Coronary artery (tissue), 2 donors: ENCODE measurements around the gene SAMD9L.
"Not testable (repeated sequence)": the region's sequence is repeated elsewhere in the genome, so short reads cannot be mapped to it uniquely, and the experiment has no call there.

Experiments used
- DNase-seq: peaks from one replicate; pipeline ENCODE4 v3.0.0-alpha.2; 2017; ENCODE audit warnings: low spot score
- H3K27ac ChIP-seq, 2 donors: fragments of 200-600 bp; sonication (generic); one replicate each; pipeline ENCODE4 v1.5.1; 2016 to 2019
- H3K4me3 ChIP-seq: fragments of 200-600 bp; sonication (generic); 2 replicates; pipeline ENCODE4 v1.5.1; 2016; ENCODE audit warnings: mild to moderate bottlenecking, moderate library complexity
- TF ChIP-seq, protein P1 (sequence below): fragments of 200-600 bp; sonication (generic); IDR thresholded peaks from one replicate; pipeline ENCODE4 v1.5.1; 2019; ENCODE audit warnings: antibody characterized with exemption

SAMD9L gene

DNA sequence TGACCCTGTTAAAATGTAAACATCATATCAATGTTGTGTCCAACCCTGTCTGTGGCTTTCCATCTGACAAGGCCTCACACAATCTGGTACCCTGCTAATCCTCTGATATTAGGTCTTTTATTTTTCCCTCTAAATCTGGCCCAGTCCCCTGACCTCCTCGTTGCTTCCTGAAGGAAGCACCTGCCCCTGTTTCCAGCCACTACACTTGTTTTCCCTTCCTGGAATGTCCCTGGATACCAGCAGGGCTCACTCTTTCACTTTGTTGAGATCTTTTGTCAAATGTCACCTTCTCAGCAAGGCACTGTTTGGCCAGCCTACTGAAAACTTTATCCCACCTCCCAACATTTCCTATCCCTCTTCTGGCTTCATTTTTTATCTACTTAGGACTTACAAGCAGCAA is 2.1 kb downstream of the SAMD9L start:
- TF ChIP-seq, protein P1, sequence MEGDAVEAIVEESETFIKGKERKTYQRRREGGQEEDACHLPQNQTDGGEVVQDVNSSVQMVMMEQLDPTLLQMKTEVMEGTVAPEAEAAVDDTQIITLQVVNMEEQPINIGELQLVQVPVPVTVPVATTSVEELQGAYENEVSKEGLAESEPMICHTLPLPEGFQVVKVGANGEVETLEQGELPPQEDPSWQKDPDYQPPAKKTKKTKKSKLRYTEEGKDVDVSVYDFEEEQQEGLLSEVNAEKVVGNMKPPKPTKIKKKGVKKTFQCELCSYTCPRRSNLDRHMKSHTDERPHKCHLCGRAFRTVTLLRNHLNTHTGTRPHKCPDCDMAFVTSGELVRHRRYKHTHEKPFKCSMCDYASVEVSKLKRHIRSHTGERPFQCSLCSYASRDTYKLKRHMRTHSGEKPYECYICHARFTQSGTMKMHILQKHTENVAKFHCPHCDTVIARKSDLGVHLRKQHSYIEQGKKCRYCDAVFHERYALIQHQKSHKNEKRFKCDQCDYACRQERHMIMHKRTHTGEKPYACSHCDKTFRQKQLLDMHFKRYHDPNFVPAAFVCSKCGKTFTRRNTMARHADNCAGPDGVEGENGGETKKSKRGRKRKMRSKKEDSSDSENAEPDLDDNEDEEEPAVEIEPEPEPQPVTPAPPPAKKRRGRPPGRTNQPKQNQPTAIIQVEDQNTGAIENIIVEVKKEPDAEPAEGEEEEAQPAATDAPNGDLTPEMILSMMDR: no peak
- H3K4me3 ChIP-seq: peak overlapping the region; percentile 73
- peak overlapping the region in 1 of 2 donors; percentile 35 for H3K27ac ChIP-seq
- DNase-seq: no peak

DNA sequence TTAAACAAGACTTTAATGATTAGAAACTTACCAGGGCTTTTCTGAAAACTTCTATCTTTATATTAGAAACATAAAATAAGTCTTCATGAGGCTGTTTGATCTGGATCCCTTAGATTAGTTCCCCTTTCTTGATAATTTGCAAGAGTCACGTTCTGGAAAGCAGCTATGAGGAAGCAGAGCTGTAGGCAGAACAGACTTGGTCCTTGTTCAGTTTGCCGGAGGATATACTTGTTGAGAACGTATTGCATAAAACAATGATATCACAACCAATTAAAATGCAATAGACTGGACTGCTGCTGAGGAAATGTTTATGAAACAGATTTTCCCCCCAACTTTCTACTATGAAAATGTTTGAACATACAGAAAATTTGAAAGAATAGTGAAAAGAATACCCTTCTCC is 2.8 kb downstream of the SAMD9L start:
- DNase-seq: no peak
- Histone ChIP-seq H3K27ac (no peak overlapping the region), H3K4me3 (no peak overlapping the region)
- TF ChIP-seq, protein P1: no peak

DNA sequence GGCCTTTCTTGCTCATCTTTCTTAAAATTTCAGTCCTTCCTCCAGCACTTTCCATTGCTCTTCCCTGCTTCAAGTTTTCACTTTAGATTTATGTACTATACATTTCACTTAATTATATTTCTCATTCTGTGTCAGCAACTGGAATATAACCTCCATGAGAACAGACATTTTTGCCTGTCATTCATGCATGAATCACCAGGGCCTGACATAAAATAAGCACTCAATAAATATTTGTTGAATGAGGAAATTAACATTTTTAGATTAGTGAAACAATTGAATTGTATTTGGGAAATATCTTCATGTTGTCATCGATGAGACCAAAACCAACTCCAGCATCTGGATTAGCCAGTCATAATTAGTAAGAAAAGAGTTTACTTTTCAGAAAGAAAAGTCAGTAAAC is 6.1 kb downstream of the SAMD9L start:
- DNase-seq: no peak
- TF ChIP-seq, protein P1: no peak
- Histone ChIP-seq H3K27ac (no peak overlapping the region), H3K4me3 (no peak overlapping the region)

DNA sequence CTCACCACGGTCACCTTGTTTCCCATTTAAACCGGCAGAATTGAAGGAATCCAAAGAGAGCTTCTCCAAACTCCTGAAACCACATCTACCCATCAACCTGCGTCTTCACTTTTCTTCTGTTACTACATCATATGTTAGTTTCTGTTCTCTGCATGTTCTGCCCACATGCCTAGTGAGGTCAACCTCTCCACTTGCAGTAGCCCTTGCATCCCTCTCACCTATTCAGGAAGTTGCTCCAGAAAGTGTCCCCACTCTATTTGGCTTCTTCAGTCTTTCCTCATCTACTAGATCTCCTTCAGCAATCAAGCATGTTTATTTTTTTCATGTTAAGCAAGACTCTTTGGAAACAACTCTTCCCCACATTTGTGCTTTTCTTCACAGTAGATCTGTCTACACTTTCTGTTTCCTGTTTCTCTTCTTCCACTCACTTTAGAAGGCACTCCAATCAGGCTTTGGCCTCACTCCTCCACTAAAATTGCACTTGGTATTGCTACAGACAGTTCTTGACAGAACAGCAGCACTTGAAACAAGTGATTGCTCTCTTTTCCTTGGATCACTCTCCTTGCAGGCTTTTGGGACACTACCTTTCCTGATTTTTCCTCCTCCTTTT is 7.5 kb downstream of the SAMD9L start:
- no peak for DNase-seq
- TF ChIP-seq, protein P1: no peak
- Histone ChIP-seq H3K27ac (no peak overlapping the region), H3K4me3 (no peak overlapping the region)

DNA sequence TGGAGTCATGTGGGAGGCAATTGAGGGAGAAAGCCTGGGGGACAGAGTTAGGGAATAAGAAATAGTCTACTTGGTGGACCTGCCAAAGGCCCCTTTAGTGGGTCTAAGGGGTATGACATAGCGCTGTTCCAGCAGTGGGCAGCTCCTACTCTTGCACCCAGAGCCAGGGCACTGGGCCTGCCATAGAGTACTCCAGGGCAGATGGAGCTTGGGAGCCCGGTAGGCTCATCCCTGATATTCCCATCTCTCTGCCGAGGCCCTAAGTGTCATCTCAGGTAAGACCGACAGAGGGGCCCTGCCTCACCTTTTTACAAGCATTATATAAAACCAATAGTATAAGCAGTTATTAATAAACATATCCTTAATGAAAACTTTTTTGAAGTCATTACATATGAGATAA is 9.6 kb downstream of the SAMD9L start:
- no peak overlapping the region for H3K27ac ChIP-seq
- TF ChIP-seq, protein P1: no peak
- H3K4me3 ChIP-seq: no peak overlapping the region
- no peak for DNase-seq

DNA sequence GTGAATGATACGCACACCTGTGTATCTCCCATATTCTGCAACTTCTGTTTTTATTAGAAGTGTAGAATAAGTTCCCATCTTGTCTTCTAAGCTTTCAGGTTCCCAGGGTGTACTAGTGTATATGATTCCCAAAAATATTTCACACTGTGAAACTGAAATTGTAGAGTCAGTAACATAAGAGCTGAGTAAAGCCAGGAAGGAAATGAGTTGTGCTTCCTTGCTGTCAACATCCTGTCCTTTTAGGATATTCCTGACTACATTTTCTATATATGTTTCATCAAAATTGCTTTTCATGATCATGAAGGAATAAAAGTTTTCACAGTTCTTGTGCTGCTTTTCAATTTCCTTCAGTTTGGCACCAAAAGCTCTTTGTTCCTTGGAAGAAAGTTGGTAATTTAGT is 15.2 kb downstream of the SAMD9L start:
- DNase-seq: no peak
- TF ChIP-seq, protein P1: no peak
- Histone ChIP-seq H3K27ac (no peak overlapping the region), H3K4me3 (no peak overlapping the region)

DNA sequence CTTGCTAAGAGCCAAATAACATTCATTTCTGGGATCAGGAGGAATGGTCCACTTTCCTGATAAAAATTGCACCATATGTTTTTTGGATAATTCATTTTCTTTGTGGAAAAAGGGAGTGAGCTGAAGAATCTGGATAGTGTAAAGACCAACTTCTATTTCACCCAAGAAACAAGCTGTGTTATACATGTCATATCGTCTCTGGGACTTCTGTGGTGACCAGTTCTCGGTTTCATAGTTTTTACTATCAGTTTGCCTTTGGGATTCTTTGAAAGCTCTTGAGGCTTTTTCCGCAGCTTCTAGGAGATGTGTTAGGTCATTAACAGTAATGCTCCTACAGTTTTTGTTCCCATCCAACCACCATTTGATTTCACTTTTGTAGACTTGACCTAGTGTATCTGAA is 16.0 kb downstream of the SAMD9L start:
- TF ChIP-seq, protein P1: no peak
- Histone ChIP-seq H3K4me3 (no peak overlapping the region), H3K27ac (no peak overlapping the region)
- no peak for DNase-seq

DNA sequence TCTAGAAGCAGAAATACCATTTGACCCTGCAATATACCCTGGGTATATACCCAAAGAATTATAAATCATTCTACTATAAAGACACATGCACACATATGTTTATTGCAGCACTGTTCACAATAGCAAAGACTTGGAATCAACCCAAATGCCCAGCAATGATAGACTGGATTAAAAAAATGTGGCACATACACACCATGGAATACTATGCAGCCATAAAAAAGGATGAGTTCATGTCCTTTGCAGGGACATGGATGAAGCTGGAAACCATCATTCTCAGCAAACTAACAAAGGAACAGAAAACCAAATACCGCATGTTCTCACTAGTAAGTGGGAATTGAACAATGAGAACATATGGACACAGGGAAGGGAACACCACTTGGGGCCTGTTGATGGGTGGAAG is 21.2 kb downstream of the SAMD9L start:
- DNase-seq, H3K4me3 ChIP-seq, H3K27ac ChIP-seq: not testable (repeated sequence)

DNA sequence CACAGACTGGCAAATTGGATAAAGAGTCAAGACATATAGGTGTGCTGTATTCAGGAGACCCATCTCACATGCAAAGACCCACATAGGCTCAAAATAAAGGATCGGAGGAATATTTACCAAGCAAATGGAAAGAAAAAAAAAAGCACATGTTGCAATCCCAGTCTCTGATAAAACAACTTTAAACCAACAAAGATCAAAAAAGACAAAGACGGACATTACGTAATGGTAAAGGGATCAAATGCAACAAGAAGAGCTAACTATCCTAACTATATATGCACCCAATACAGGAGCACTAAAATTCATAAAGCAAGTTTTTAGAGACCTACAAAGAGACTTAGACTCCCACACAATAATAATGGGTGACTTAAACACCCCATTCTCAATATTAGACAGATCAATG is 24.7 kb downstream of the SAMD9L start:
- DNase-seq, H3K27ac ChIP-seq, H3K4me3 ChIP-seq: not testable (repeated sequence)
